Kidney epithelial cell (primary cell): ENCODE data around the gene PCDHGA6. TPM values are rescaled to one million over a fixed set of nuclear protein-coding genes. Genes with fewer than 3 reads are reported as not detected.
"Not testable (repeated sequence)": the region's sequence is repeated elsewhere in the genome, so short reads cannot be mapped to it uniquely, and the experiment has no call there.

ENCODE experiments used
- DNase-seq: peaks from one replicate; pipeline ENCODE4 v3.0.0-alpha.2; 2010; ENCODE audit warnings: low read depth
- H3K27me3 ChIP-seq: 2 replicates; pipeline ENCODE4 v1.6.0; 2011; ENCODE audit warnings: low read length; ENCODE audit not compliant: control insufficient read depth, insufficient read depth
- H3K36me3 ChIP-seq: 2 replicates; pipeline ENCODE4 v1.5.1; 2011; ENCODE audit warnings: low read length; ENCODE audit not compliant: control insufficient read depth, insufficient read depth
- H3K4me3 ChIP-seq: 2 replicates; pipeline ENCODE4 v1.5.1; 2011; ENCODE audit warnings: low read depth, mild to moderate bottlenecking, control low read depth, low read length
- total RNA-seq: library from RNA; depleted of rRNA; stranded (reverse); fragments of >200 nt; gene quantifications from 2 replicates; pipeline ENCODE4 v1.2.3, GENCODE V29; 2015
- TF ChIP-seq, protein P1 (sequence below): IDR thresholded peaks from 2 replicates; pipeline ENCODE4 v1.5.1; 2011; ENCODE audit warnings: mild to moderate bottlenecking, moderate library complexity, low read length, control low read depth, inconsistent platforms; ENCODE audit not compliant: insufficient read depth, poor library complexity, severe bottlenecking

The PCDHGA6 gene
- total RNA-seq, 1 donor from 2014 or later, result 1.7 TPM

GRCh38 chr5:141392429-141393198 is 18.9 kb downstream of the PCDHGA6 start, which contains the start of gene PCDHGA8:
Gene PCDHGA8 (plus strand): TSS chr5:141392633. CDS start chr5:141392814, 181 bp downstream.
- Histone ChIP-seq H3K36me3 (no peaks in the 10 kb centered on the region), H3K4me3 (no peak within 1 kb of the TSS), H3K27me3 (peaks cover 14% of the 10 kb centered on the region)
- no peak for DNase-seq
- TF ChIP-seq, protein P1, sequence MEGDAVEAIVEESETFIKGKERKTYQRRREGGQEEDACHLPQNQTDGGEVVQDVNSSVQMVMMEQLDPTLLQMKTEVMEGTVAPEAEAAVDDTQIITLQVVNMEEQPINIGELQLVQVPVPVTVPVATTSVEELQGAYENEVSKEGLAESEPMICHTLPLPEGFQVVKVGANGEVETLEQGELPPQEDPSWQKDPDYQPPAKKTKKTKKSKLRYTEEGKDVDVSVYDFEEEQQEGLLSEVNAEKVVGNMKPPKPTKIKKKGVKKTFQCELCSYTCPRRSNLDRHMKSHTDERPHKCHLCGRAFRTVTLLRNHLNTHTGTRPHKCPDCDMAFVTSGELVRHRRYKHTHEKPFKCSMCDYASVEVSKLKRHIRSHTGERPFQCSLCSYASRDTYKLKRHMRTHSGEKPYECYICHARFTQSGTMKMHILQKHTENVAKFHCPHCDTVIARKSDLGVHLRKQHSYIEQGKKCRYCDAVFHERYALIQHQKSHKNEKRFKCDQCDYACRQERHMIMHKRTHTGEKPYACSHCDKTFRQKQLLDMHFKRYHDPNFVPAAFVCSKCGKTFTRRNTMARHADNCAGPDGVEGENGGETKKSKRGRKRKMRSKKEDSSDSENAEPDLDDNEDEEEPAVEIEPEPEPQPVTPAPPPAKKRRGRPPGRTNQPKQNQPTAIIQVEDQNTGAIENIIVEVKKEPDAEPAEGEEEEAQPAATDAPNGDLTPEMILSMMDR, result no peak

DNA sequence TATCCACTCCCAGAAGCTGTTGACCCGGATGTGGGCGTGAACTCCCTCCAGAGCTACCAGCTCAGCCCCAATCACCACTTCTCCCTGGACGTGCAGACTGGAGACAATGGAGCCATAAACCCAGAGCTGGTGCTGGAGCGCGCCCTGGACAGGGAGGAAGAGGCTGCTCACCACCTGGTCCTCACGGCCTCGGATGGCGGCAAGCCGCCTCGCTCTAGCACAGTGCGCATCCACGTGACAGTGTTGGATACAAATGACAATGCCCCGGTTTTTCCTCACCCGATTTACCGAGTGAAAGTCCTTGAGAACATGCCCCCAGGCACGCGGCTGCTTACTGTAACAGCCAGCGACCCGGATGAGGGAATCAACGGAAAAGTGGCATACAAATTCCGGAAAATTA is 19.6 kb downstream of the PCDHGA6 start:
- TF ChIP-seq, protein P1, result no peak
- H3K4me3 ChIP-seq, result no peak overlapping the region
- H3K27me3 ChIP-seq, result peaks cover 14% of the 10 kb centered on the region
- DNase-seq, result no peak
- no peaks in the 10 kb centered on the region for H3K36me3 ChIP-seq

- not testable (repeated sequence) for DNase-seq, H3K36me3 ChIP-seq, H3K4me3 ChIP-seq
- peaks cover 12% of the 10 kb centered on the region for H3K27me3 ChIP-seq
Observed at GRCh38 chr5:141394401-141395187, 20.9 kb downstream of the PCDHGA6 start.

DNA sequence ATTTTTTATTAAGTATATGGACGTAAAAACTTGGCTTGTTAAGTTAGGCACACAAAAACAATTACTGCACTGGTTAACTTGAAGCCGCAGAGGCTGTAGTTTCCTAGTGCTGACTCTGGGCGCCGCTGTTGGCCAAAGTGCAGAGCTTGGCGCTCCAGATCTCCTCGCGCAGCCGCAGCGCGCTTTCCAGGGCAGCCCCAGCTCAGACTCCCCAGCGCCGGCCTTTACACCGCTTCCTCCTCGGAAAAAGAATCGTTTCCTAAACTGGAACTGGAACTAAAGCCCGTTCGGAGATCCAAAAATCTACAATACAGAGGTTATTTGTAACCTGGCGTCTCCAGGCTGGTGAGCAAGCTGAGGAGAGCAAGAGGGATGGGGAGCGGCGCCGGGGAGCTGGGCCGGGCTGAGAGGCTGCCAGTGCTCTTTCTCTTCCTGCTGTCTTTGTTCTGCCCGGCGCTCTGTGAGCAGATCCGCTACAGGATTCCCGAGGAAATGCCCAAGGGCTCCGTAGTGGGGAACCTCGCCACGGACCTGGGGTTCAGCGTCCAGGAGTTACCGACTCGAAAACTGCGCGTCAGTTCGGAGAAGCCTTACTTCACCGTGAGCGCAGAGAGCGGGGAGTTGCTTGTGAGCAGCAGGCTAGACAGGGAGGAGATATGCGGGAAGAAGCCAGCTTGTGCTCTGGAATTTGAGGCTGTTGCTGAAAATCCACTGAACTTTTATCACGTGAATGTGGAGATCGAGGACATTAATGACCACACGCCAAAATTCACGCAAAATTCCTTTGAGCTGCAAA is 24.3 kb downstream of the PCDHGA6 start, which contains the start of gene PCDHGB5:
PCDHGB5 (plus strand) TSS at position 192 of the 796 bp plus-strand sequence; CDS start at position 373, 181 bp downstream.
- peaks cover 17% of the 10 kb centered on the region for H3K27me3 ChIP-seq
- not testable (repeated sequence) for H3K36me3 ChIP-seq, DNase-seq
- TF ChIP-seq, protein P1, result peak; percentile 58
- peak within 1 kb of the TSS; percentile 30 for H3K4me3 ChIP-seq

- no peaks in the 10 kb centered on the region for H3K36me3 ChIP-seq
- H3K27me3 ChIP-seq, result peaks cover 16% of the 10 kb centered on the region
- H3K4me3 ChIP-seq, result no peak overlapping the region
- TF ChIP-seq, protein P1, result no peak
- DNase-seq, result no peak
Observed at GRCh38 chr5:141398608-141399007, 24.9 kb downstream of the PCDHGA6 start.
